IMR-90 (cell line): ENCODE measurements around the gene DENND1A. TPM values are rescaled to one million over a fixed set of nuclear protein-coding genes. Genes with fewer than 3 reads are reported as not detected.

ENCODE experiments used
- ATAC-seq: fragments of 200-7000 bp; cut with Tn5 transposase; 2 replicates; pipeline ENCODE4 v1.9.1; 2020; ENCODE audit warnings: low read depth, mild to moderate bottlenecking, moderate library complexity
- BruUV-seq: library from RNA; stranded (reverse); fragments of 400-500 nt; replicated peaks from 2 replicates; lab custom pipeline; 2021; lab: Mats Ljungman, UMichigan
- CTCF ChIA-PET: fragments of 300-600 bp; formaldehyde crosslinking; extraction: SDS; loops from one replicate; lab custom pipeline; 2021; ENCODE audit warnings: antibody characterized with exemption; lab: Yijun Ruan, JAX
- POLR2A ChIA-PET: fragments of 300-600 bp; sonication (Branson Sonifier 250); formaldehyde crosslinking; loops from one replicate; lab custom pipeline; 2022; ENCODE audit warnings: antibody characterized with exemption; ENCODE audit not compliant: unreplicated experiment; lab: Charles Lee
- DNase-seq: peaks from one replicate; pipeline ENCODE4 v3.0.0; 2013
- H2AFZ ChIP-seq: replicated peaks from 2 replicates; pipeline ENCODE3; 2013; ENCODE audit warnings: low read length, mild to moderate bottlenecking; ENCODE audit not compliant: poor library complexity
- H2AK5ac ChIP-seq: 2 replicates; pipeline ENCODE4 v1.6.1; 2013; ENCODE audit warnings: low read depth, low read length, inconsistent platforms
- H2AK9ac ChIP-seq: replicated peaks from 2 replicates; pipeline ENCODE3; 2013; ENCODE audit warnings: mild to moderate bottlenecking, low read depth, low read length, moderate library complexity; ENCODE audit not compliant: poor library complexity
- H2BK120ac ChIP-seq: 2 replicates; pipeline ENCODE4 v1.6.1; 2013; ENCODE audit warnings: low read depth, low read length, inconsistent platforms
- H2BK15ac ChIP-seq: 3 replicates; pipeline ENCODE4 v1.6.1; 2013; ENCODE audit warnings: low read depth, low read length, inconsistent platforms
- H2BK20ac ChIP-seq: 2 replicates; pipeline ENCODE4 v1.6.1; 2013; ENCODE audit warnings: low read depth, mild to moderate bottlenecking, inconsistent platforms, low read length, moderate library complexity
- H2BK5ac ChIP-seq: 2 replicates; pipeline ENCODE4 v1.6.1; 2013; ENCODE audit warnings: mild to moderate bottlenecking, low read depth, low read length, inconsistent platforms; ENCODE audit not compliant: poor library complexity, severe bottlenecking
- H3K14ac ChIP-seq: replicated peaks from 2 replicates; pipeline ENCODE4 v1.6.1; 2013; ENCODE audit warnings: low read depth, low read length, inconsistent platforms
- H3K18ac ChIP-seq: 2 replicates; pipeline ENCODE4 v1.6.1; 2013; ENCODE audit warnings: low read depth, low read length, control low read depth
- H3K23ac ChIP-seq: 2 replicates; pipeline ENCODE4 v1.6.1; 2013; ENCODE audit warnings: low read depth, low read length, inconsistent platforms
- H3K27ac ChIP-seq: 2 replicates; pipeline ENCODE4 v1.5.1; 2013; ENCODE audit warnings: mild to moderate bottlenecking, control low read depth, low read length; ENCODE audit not compliant: insufficient read depth
- H3K27me3 ChIP-seq: 2 replicates; pipeline ENCODE4 v1.6.1; 2013; ENCODE audit warnings: low read length; ENCODE audit not compliant: control insufficient read depth, insufficient read depth
- H3K36me3 ChIP-seq: 2 replicates; pipeline ENCODE4 v1.6.1; 2013; ENCODE audit warnings: low read length, mixed read lengths; ENCODE audit not compliant: control insufficient read depth, insufficient read depth
- H3K4ac ChIP-seq: 2 replicates; pipeline ENCODE4 v1.6.1; 2013; ENCODE audit warnings: low read depth, low read length, inconsistent platforms
- H3K4me1 ChIP-seq: 2 replicates; pipeline ENCODE4 v1.6.1; 2013; ENCODE audit warnings: low read length, mixed read lengths; ENCODE audit not compliant: control insufficient read depth, insufficient read depth
- H3K4me2 ChIP-seq: 2 replicates; pipeline ENCODE4 v1.6.1; 2013; ENCODE audit warnings: low read depth, mild to moderate bottlenecking, control low read depth, low read length, moderate library complexity
- H3K4me3 ChIP-seq: 2 replicates; pipeline ENCODE4 v1.5.1; 2013; ENCODE audit warnings: low read depth, mild to moderate bottlenecking, control low read depth, low read length, moderate library complexity; ENCODE audit not compliant: insufficient read depth
- H3K56ac ChIP-seq: 2 replicates; pipeline ENCODE4 v1.6.1; 2013; ENCODE audit warnings: low read length, inconsistent platforms; ENCODE audit not compliant: insufficient read depth; ENCODE audit errors: extremely low read depth
- H3K79me1 ChIP-seq, 2 experiments: 2 replicates each; pipeline ENCODE4 v1.6.1; 2013; ENCODE audit warnings: low read length in 2 of 2, inconsistent platforms in 1 of 2, low read depth in 1 of 2
- H3K9ac ChIP-seq: 2 replicates; pipeline ENCODE4 v1.6.1; 2013; ENCODE audit warnings: low read depth, low read length, control low read depth
- H3K9me1 ChIP-seq: 2 replicates; pipeline ENCODE4 v1.6.1; 2013; ENCODE audit warnings: low read length, inconsistent platforms; ENCODE audit not compliant: insufficient read depth
- H3K9me3 ChIP-seq: 2 replicates; pipeline ENCODE4 v1.6.1; 2013; ENCODE audit warnings: low read length; ENCODE audit not compliant: control insufficient read depth, insufficient read depth
- H4K20me1 ChIP-seq: 2 replicates; pipeline ENCODE4 v1.6.1; 2013; ENCODE audit warnings: low read length, inconsistent platforms; ENCODE audit not compliant: insufficient read depth
- H4K5ac ChIP-seq: 2 replicates; pipeline ENCODE4 v1.6.1; 2013; ENCODE audit warnings: mild to moderate bottlenecking, low read depth, low read length, control low read depth
- H4K8ac ChIP-seq, 2 experiments: 2 replicates each; pipeline ENCODE4 v1.6.1; 2013; ENCODE audit warnings: low read depth in 2 of 2, low read length in 2 of 2, control low read depth in 1 of 2, inconsistent platforms in 1 of 2
- H4K91ac ChIP-seq: 2 replicates; pipeline ENCODE4 v1.6.1; 2013; ENCODE audit warnings: low read depth, low read length, inconsistent platforms; ENCODE audit not compliant: insufficient read depth
- CEBPB ChIP-seq: IDR thresholded peaks from 2 replicates; pipeline ENCODE4 v1.6.1; 2012; ENCODE audit warnings: low read depth, low read length, improper control_type of control experiment
- CHD1 ChIP-seq: IDR thresholded peaks from 2 replicates; pipeline ENCODE4 v1.6.1; 2012; ENCODE audit warnings: low read depth, low read length, improper control_type of control experiment
- FOS ChIP-seq: fragments of 150-350 bp; IDR thresholded peaks from 2 replicates; pipeline ENCODE4 v1.6.1; 2016; ENCODE audit warnings: low read depth, low read length
- MAFK ChIP-seq: IDR thresholded peaks from 2 replicates; pipeline ENCODE4 v1.6.1; 2012; ENCODE audit warnings: low read depth, low read length, improper control_type of control experiment
- MXI1 ChIP-seq: IDR thresholded peaks from 2 replicates; pipeline ENCODE4 v1.6.1; 2012; ENCODE audit warnings: low read depth, mild to moderate bottlenecking, low read length, moderate library complexity, borderline replicate concordance
- dilution Hi-C: fragments of 300-500 bp; cut with HindIII; formaldehyde crosslinking; loops from one replicate; pipeline ENCODE4 v1.14.3; 2018; ENCODE audit warnings: low sequenced_read_pairs; ENCODE audit not compliant: unreplicated experiment
- in situ Hi-C: fragments of 300-500 bp; cut with MboI; formaldehyde crosslinking; loops from 3 replicates; pipeline ENCODE4 v1.14.3; 2019; ENCODE audit warnings: low sequenced_read_pairs, inconsistent platforms, mixed read lengths
- intact Hi-C: fragments of 100-400 bp; cut with micrococcal nuclease; formaldehyde crosslinking; loops from 2 replicates; pipeline ENCODE4 v1.10.0; 2022
- polyA plus RNA-seq, 3 experiments: library from polyadenylated mRNA; depleted of rRNA; stranded (reverse); fragments of >200 nt; gene quantifications; 2 replicates each; pipeline ENCODE4 v1.2.3, GENCODE V29; 2012; ENCODE audit warnings: low replicate concordance in 1 of 3
- total RNA-seq: library from RNA; depleted of rRNA; stranded (reverse); fragments of >200 nt; gene quantifications from 2 replicates; pipeline ENCODE4 v1.2.3, GENCODE V29; 2012
- TF ChIP-seq, protein P1 (sequence below): fragments of 150-350 bp; IDR thresholded peaks from 2 replicates; pipeline ENCODE4 v1.6.1; 2017; ENCODE audit warnings: mild to moderate bottlenecking, antibody characterized with exemption, low read length, low read depth
- TF ChIP-seq, protein P2 (sequence below): fragments of 150-350 bp; IDR thresholded peaks from 2 replicates; pipeline ENCODE4 v1.6.1; 2016; ENCODE audit warnings: low read depth, mild to moderate bottlenecking, low read length, moderate library complexity, borderline replicate concordance

Gene DENND1A
- total and polyA plus RNA-seq, 2 of the 4 experiments (the other 2 are of a cell fraction) = 21.4 to 27.6 TPM

DNA sequence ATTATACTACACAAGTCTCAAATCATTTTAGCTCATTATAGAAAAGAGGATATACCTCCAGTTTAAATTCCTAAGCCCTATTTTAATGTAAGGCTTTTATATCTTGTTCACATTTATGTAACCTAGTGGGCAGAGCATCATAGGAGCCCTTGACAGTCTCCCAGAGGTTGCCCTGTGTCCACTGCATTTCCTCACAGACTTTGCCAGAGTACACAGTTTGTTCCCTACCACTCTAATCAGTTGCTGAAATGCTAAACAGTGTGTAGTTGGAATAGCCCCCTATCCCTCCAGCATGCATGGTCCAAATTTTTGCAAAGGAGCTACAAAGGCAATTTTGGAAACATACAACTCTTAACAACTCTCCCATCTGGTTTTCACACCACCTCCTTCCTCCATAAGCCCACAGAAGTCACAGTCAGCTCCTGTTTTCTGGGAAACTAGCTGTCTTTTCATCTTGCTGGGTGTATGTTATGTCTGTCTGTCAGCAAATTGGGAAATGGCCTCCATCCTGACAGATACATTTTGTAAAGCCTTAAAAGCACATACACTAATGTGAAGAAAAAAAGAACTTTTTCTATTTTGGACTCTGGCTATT, 212.2 kb downstream of the DENND1A start:
- no peak overlapping the region for H3K27ac ChIP-seq
- no peak overlapping the region for H2BK15ac ChIP-seq
- no peak overlapping the region for H4K5ac ChIP-seq
- dilution Hi-C loops = no loop called here
- no peak overlapping the region for H4K8ac ChIP-seq
- ATAC-seq (no peak), DNase-seq (no peak)
- H2AK5ac ChIP-seq = no peak overlapping the region
- no TSS peak for BruUV-seq
- intact Hi-C loops = no loop called here
- no peaks in the 10 kb centered on the region for H3K36me3 ChIP-seq
- in situ Hi-C loops = no loop called here
- CTCF ChIA-PET = no interaction called here
- no peak overlapping the region for H3K14ac ChIP-seq
- H3K56ac ChIP-seq = no peak overlapping the region
- POLR2A ChIA-PET = no interaction called here
- no peak overlapping the region for H4K91ac ChIP-seq
- TF ChIP-seq, protein P1, sequence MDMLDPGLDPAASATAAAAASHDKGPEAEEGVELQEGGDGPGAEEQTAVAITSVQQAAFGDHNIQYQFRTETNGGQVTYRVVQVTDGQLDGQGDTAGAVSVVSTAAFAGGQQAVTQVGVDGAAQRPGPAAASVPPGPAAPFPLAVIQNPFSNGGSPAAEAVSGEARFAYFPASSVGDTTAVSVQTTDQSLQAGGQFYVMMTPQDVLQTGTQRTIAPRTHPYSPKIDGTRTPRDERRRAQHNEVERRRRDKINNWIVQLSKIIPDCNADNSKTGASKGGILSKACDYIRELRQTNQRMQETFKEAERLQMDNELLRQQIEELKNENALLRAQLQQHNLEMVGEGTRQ = no peak
- TF ChIP-seq CEBPB (no peak), MXI1 (no peak), FOS (no peak), MAFK (no peak), CHD1 (no peak)
- TF ChIP-seq, protein P2, sequence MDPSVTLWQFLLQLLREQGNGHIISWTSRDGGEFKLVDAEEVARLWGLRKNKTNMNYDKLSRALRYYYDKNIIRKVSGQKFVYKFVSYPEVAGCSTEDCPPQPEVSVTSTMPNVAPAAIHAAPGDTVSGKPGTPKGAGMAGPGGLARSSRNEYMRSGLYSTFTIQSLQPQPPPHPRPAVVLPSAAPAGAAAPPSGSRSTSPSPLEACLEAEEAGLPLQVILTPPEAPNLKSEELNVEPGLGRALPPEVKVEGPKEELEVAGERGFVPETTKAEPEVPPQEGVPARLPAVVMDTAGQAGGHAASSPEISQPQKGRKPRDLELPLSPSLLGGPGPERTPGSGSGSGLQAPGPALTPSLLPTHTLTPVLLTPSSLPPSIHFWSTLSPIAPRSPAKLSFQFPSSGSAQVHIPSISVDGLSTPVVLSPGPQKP = no peak
- no peak overlapping the region for H3K4me3 ChIP-seq
- no peak overlapping the region for H3K18ac ChIP-seq
- no peak overlapping the region for H2BK20ac ChIP-seq
- no peaks in the 10 kb centered on the region for H3K27me3 ChIP-seq
- H2AFZ ChIP-seq = no peak overlapping the region
- H3K23ac ChIP-seq = no peak overlapping the region
- peaks cover 4% of the 10 kb centered on the region; the same call in 1 of the 2 replicates for H3K9me3 ChIP-seq
- H3K4me2 ChIP-seq = no peak overlapping the region
- H3K79me1 ChIP-seq = no peaks in the 10 kb centered on the region
- H3K9me1 ChIP-seq = no peaks in the 10 kb centered on the region
- H3K9ac ChIP-seq = no peak overlapping the region
- no peak overlapping the region for H2AK9ac ChIP-seq
- H3K4me1 ChIP-seq = no peaks in the 10 kb centered on the region
- H4K20me1 ChIP-seq = no peaks in the 10 kb centered on the region
- no peak overlapping the region for H3K4ac ChIP-seq
- H2BK5ac ChIP-seq = no peak overlapping the region
- H2BK120ac ChIP-seq = no peak overlapping the region
